ENCODE measurements around the gene TCF21.
"Not testable (repeated sequence)": the region's sequence is repeated elsewhere in the genome, so short reads cannot be mapped to it uniquely, and the experiment has no call there.

Gene TCF21

GRCh38 chr6:133888929-133889556, at the start of gene TCF21:
TSS of gene TCF21 (plus strand) at chr6:133889113. CDS start at chr6:133889398, 285 bp downstream.
- DNase-seq (ENCODE audit: low spot score), result no peak

GRCh38 chr6:133841176-133841575, 47.7 kb upstream of the TCF21 start:
- DNase-seq (ENCODE audit: low spot score), result no peak

GRCh38 chr6:133843098-133843497, 45.8 kb upstream of the TCF21 start:
- no peak for DNase-seq (ENCODE audit: low spot score)

GRCh38 chr6:133844709-133845108, 44.2 kb upstream of the TCF21 start:
- DNase-seq (ENCODE audit: low spot score), result no peak

- DNase-seq (ENCODE audit: low spot score), result no peak
Observed at GRCh38 chr6:133854041-133854363, 34.9 kb upstream of the TCF21 start.

- DNase-seq (ENCODE audit: low spot score), result no peak
Observed at GRCh38 chr6:133854364-133855275, 34.3 kb upstream of the TCF21 start.

- DNase-seq (ENCODE audit: low spot score), result no peak
Observed at GRCh38 chr6:133855276-133855990, 33.5 kb upstream of the TCF21 start.

GRCh38 chr6:133855991-133856370, 32.9 kb upstream of the TCF21 start:
- no peak for DNase-seq (ENCODE audit: low spot score)

GRCh38 chr6:133856911-133857310, 32.0 kb upstream of the TCF21 start:
- DNase-seq (ENCODE audit: low spot score), result no peak

- DNase-seq (ENCODE audit: low spot score), result no peak
Observed at GRCh38 chr6:133857696-133858095, 31.2 kb upstream of the TCF21 start.

GRCh38 chr6:133861337-133861736, 27.6 kb upstream of the TCF21 start:
- DNase-seq (ENCODE audit: low spot score), result not testable (repeated sequence)

- no peak for DNase-seq (ENCODE audit: low spot score)
Observed at GRCh38 chr6:133863228-133863627, 25.7 kb upstream of the TCF21 start.

GRCh38 chr6:133865680-133866079, 23.2 kb upstream of the TCF21 start:
- DNase-seq (ENCODE audit: low spot score), result no peak

GRCh38 chr6:133871131-133871530, 17.8 kb upstream of the TCF21 start:
- DNase-seq (ENCODE audit: low spot score), result no peak

- no peak for DNase-seq (ENCODE audit: low spot score)
Observed at GRCh38 chr6:133873538-133873937, 15.4 kb upstream of the TCF21 start.

- no peak for DNase-seq (ENCODE audit: low spot score)
Observed at GRCh38 chr6:133877116-133877515, 11.8 kb upstream of the TCF21 start.

- no peak for DNase-seq (ENCODE audit: low spot score)
Observed at GRCh38 chr6:133880006-133880405, 8.9 kb upstream of the TCF21 start.

GRCh38 chr6:133880896-133881295, 8.0 kb upstream of the TCF21 start:
- DNase-seq (ENCODE audit: low spot score), result no peak

- no peak for DNase-seq (ENCODE audit: low spot score)
Observed at GRCh38 chr6:133886104-133886775, 2.7 kb upstream of the TCF21 start.

GRCh38 chr6:133887156-133887879, 1.6 kb upstream of the TCF21 start:
- DNase-seq (ENCODE audit: low spot score), result no peak

GRCh38 chr6:133887880-133888230, 1.1 kb upstream of the TCF21 start:
- DNase-seq (ENCODE audit: low spot score), result no peak

Measured in pons (tissue), 1 donor.